Mesodermal cell (in vitro differentiated cells): ENCODE measurements around the gene GTF2A1.

Experiments
- H3K27ac ChIP-seq: 2 replicates; pipeline ENCODE4 v1.7.0; 2013; ENCODE audit warnings: mild to moderate bottlenecking, low read depth, low read length, moderate library complexity; ENCODE audit not compliant: severe bottlenecking
- H3K36me3 ChIP-seq: 2 replicates; pipeline ENCODE4 v1.7.1; 2013; ENCODE audit warnings: mild to moderate bottlenecking, low read length, moderate library complexity; ENCODE audit not compliant: control insufficient read depth, insufficient read depth
- H3K4me1 ChIP-seq: one replicate; pipeline ENCODE4 v1.7.1; 2013; ENCODE audit warnings: mild to moderate bottlenecking, low read length; ENCODE audit not compliant: insufficient read depth, control insufficient read depth, poor library complexity, severe bottlenecking
- H3K4me3 ChIP-seq: 2 replicates; pipeline ENCODE4 v1.7.0; 2013; ENCODE audit warnings: low read length, control low read depth, mild to moderate bottlenecking; ENCODE audit not compliant: insufficient read depth, poor library complexity, severe bottlenecking; ENCODE audit errors: extremely low read depth
- H3K9me3 ChIP-seq: 2 replicates; pipeline ENCODE4 v1.7.1; 2013; ENCODE audit warnings: mild to moderate bottlenecking, low read length, moderate library complexity; ENCODE audit not compliant: control insufficient read depth
- WGBS, 2 experiments: methylation state at CpG; one replicate each; pipeline ENCODE4 v1.1.5; 2013; ENCODE audit warnings: missing lambda C conversion rate in 2 of 2; ENCODE audit not compliant: insufficient coverage in 2 of 2; 5-methylcytosine and 5-hydroxymethylcytosine counted together

Gene GTF2A1

DNA sequence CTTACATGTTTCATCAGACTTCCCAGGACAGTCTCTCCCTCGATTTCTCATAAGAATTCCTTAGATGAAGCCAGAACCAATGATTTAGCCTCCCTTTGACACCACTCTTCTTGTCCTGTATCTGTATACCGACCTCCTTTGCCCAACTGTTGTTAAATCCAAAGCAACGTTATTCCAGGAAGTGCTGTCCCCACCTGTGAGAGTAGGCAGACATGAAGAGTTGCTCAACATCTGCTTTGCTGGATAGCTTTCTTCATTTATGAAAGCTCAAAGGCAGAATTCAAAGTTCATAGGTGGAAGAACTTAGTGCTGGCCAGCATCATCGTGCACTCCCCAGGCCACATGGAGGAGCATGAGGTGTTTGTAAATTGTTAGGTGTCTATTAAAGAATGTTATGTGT lies 55.6 kb downstream of the GTF2A1 start:
- peaks cover 2% of the 10 kb centered on the region for H3K4me1 ChIP-seq
- no peaks in the 10 kb centered on the region for H3K36me3 ChIP-seq
- WGBS, 2 experiments = 89 to 90% methylated on average over 3 of the region's 4 CpGs
- H3K9me3 ChIP-seq = no peaks in the 10 kb centered on the region
- no peak overlapping the region for H3K4me3 ChIP-seq
- H3K27ac ChIP-seq = no peak overlapping the region

DNA sequence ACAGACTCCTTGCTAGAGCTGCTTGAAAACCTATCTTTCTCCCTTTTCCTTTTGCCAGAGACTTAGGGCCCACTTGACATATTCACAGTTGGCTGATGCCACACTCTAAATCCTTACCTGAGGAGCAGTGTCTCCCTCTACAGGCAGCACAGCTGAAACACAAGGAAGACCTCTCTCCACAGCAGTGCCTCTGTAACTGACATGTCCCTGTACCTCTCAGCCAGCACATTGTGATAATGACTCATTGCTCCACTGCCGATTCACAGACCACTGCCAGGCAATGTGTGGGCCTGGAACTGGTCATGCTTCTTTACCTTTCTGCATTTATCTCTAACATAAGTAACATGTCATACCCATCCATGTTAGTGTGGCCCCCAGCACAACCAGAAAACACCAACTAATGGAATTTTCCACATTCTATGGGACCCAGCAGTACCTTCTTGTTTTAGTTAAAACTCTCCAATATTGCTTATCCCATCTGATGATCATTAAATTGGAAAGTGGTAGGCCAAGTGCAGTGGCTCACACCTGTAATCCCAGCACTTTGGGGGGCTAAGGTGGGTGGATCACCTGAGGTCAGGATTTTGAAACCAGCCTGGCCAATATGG lies 56.5 kb downstream of the GTF2A1 start:
- Histone ChIP-seq H3K36me3 (no peaks in the 10 kb centered on the region), H3K27ac (no peak overlapping the region), H3K9me3 (no peaks in the 10 kb centered on the region), H3K4me3 (no peak overlapping the region), H3K4me1 (no peaks in the 10 kb centered on the region)
- WGBS, 2 experiments = 15 to 42% methylated on average over 1 of the region's 1 CpG

DNA sequence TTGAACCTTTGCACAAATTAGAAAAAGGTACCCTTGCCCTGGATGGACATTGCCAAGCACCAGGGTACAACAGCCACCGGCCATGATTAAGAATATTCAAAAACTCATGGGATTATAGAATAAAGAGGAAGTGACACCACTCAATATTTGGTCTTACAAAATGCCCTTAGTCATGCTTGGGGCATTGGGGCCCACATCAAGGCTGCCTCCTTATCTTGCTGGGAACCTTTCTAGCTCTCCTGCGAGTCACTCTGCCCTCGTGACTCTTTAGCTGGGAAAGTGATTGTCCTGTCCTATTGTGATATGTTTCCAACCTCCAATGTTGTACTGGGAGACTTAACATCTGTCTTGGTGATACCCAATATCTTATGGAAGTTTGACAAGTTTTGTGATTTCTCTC lies 57.8 kb downstream of the GTF2A1 start:
- Histone ChIP-seq H3K4me3 (no peak overlapping the region), H3K36me3 (no peaks in the 10 kb centered on the region), H3K27ac (no peak overlapping the region), H3K9me3 (no peaks in the 10 kb centered on the region), H3K4me1 (no peaks in the 10 kb centered on the region)
- 95% methylated on average over 3 of the region's 3 CpGs; no CpG with 5 or more reads in 1 of the 2 experiments for WGBS, 2 experiments

DNA sequence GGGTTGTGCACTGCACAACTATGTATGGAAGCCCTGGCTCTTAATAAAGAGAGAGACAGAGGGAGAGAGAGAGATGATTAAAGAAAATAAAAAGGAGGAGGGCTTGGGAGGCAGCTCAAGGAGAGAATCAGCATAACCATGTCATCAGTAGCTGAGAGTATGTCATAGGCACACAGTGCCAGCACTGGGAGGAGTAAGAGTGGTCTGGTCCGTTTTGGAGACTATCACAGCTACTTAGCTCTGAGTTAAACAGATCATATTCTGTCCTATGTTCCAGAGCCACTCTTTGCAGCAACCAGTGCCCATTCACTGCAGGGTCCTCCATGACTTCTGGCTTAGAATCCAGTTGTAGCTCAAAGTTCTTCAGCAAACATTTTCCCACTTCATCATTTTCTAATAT lies 59.0 kb downstream of the GTF2A1 start:
- no peak overlapping the region for H3K27ac ChIP-seq
- whole genome bisulfite sequencing, 2 experiments = 80 to 100% methylated on average over 1 of the region's 1 CpG
- no peaks in the 10 kb centered on the region for H3K9me3 ChIP-seq
- H3K4me3 ChIP-seq = no peak overlapping the region
- H3K4me1 ChIP-seq = no peaks in the 10 kb centered on the region
- no peaks in the 10 kb centered on the region for H3K36me3 ChIP-seq

DNA sequence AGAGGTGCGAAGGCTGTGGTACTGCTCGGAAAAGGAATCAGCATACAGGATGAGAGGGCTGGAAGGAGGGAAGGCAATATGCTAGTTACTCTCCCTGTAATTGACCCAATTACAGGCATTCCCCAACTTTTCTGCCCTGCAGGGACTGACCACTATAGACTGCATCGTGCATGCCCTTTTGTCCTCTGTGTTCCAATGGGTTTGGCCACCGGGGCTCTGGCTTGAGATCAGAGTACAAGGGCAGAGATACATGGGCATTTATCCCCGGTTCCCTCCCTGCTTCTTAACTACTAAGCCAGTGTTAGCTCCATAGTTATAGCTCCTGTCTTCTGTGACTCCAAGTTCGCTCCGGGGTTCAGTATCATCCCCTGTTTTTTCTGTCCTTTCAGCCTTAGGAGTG lies 59.7 kb downstream of the GTF2A1 start:
- 93 to 95% methylated on average over 5 to 7 of the region's 7 CpGs for WGBS, 2 experiments
- Histone ChIP-seq H3K36me3 (no peaks in the 10 kb centered on the region), H3K27ac (no peak overlapping the region), H3K9me3 (no peaks in the 10 kb centered on the region), H3K4me3 (no peak overlapping the region), H3K4me1 (no peaks in the 10 kb centered on the region)

DNA sequence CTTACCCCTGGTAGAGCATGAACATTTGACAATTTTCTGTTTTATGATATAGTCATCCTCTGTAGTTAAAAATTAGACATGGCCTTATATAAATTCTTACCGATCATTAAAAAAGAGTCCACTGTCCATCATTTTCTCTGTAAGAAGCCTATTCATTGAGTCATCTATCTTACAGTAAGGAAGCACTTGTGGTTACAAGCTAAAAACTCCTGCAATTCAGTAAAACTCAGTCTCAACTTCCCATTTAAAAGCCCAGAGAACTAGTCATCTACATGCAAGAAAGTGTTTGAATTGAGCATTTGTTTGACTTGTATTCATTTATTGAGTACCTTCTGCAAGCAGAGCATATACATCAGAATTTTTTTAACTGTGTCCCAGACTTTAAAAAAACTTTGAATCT lies 63.3 kb downstream of the GTF2A1 start:
- no peaks in the 10 kb centered on the region for H3K4me1 ChIP-seq
- H3K9me3 ChIP-seq = no peaks in the 10 kb centered on the region
- 100% methylated on average over 1 of the region's 1 CpG; no CpG with 5 or more reads in 1 of the 2 experiments for WGBS, 2 experiments
- H3K27ac ChIP-seq = no peak overlapping the region
- H3K4me3 ChIP-seq = no peak overlapping the region
- H3K36me3 ChIP-seq = no peaks in the 10 kb centered on the region

DNA sequence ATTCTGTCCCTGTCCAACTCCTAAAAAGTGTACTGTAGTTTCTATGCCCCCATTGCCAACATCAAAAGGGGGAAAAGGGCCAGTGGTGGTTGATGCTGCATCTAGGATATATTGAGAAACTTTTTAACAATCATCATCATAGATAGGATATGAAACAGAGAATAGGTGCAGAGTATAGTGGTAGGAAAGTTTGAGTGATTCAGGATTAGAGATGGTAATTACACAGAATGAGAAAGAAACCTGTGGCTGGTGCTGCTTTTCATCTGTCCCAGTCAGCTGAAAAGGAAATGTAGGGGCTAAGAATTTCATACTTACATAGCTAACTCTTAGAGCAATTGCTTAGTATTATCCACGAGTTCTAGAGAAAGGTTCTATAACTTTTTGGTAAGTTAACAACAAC lies 67.6 kb downstream of the GTF2A1 start:
- Histone ChIP-seq H3K9me3 (no peaks in the 10 kb centered on the region), H3K27ac (no peak overlapping the region), H3K4me1 (no peaks in the 10 kb centered on the region), H3K36me3 (no peaks in the 10 kb centered on the region), H3K4me3 (no peak overlapping the region)
- 60% methylated on average over 1 of the region's 1 CpG; no CpG with 5 or more reads in 1 of the 2 experiments for WGBS, 2 experiments

DNA sequence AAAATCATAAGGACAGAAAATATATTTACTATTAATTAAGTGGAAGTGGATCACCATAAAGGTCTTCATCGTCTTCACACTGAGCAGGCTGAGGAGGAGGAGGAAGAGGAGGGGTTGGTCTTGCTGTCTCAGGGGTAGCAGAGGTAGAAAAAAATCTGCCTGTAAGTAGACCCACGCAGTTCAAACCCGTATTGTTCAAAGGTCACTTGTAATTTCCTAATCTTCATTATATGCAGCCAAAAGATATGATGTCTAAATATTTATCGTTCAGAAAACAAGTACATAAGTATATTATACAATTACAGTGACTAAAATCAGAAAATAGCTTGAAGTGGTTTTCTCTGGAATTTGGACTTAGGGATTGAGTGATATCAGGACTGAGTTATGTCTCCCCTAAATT lies 72.1 kb downstream of the GTF2A1 start:
- Histone ChIP-seq H3K4me1 (no peaks in the 10 kb centered on the region), H3K36me3 (no peaks in the 10 kb centered on the region), H3K4me3 (no peak overlapping the region), H3K27ac (no peak overlapping the region), H3K9me3 (no peaks in the 10 kb centered on the region)
- WGBS, 2 experiments = 83 to 100% methylated on average over 1 of the region's 4 CpGs

DNA sequence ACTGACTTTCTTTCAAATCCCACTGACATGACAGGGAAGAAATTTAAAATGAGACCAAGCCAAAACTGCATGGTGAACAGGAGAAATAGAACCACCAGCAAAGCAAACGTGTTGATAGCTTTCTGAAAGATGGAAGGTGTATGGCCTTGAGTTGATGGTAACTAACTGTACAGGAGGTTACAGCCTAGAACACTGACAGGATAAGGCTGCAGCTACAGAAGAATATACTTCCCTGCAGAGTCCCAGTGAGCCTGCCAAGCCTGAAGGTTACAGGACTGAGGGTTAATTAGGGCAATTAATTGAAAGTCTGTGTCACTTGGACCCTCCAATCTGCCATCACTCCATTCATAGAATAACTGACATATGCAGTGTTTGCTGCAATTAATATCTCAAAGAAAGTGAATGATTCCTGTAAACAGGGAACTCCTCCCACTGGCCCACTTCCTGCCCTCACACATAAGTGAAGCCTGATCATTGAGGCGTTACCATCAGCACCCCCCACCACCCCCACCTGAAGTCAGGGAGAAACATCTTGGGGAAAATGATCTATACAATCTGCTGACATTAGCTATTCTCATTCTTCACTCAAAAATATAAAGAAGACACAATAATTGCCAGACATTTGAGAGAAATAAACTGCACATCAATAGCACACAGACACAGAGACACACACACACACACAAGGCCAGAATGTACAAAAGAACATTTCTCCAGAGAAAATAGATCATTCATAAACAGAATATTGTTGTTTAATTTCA lies 73.4 kb downstream of the GTF2A1 start:
- 80 to 92% methylated on average over 1 of the region's 2 CpGs for WGBS, 2 experiments
- Histone ChIP-seq H3K27ac (no peak overlapping the region), H3K9me3 (no peaks in the 10 kb centered on the region), H3K4me3 (no peak overlapping the region), H3K36me3 (no peaks in the 10 kb centered on the region), H3K4me1 (no peaks in the 10 kb centered on the region)

DNA sequence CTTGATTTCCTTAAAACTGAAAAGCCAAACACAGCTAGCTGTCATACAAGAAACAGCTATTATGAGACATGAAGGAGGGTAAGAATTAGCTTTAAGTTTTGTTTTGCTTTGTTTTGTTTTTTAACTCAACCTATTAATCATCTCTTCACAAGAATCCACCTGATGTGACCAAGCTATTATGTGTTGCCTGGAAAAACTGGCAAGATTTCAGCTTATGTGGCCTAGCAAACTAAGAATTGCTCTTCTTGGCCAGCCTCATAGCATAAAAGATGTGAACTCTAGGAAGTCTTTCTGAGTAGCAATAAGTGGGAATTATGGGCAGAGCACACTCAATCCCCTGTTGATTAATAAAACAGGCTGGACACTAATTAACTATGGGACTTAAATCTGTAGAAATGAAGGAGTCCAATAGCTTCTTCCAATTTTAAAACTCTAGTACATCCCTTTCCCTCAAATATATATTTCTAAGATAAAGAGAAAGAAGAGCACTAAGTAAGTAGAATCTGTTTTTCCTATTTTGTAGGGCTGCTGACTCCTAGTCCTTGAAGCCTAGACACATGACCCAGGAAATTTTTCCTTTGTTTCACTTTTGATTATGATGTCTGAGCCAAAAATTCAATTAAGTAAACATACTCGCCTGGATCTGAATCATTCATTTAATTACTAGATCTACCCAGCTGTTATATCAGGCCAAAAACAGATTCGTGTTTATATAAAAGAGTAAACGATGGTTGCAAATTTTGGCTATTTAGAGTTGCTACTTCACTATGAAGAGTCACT lies 75.7 kb downstream of the GTF2A1 start:
- Histone ChIP-seq H3K36me3 (no peaks in the 10 kb centered on the region), H3K27ac (no peak overlapping the region), H3K4me1 (no peaks in the 10 kb centered on the region), H3K9me3 (no peaks in the 10 kb centered on the region), H3K4me3 (no peak overlapping the region)
- WGBS, 2 experiments = 93 to 100% methylated on average over 1 to 2 of the region's 3 CpGs
